HepG2 (cell line): ENCODE results near the gene PKMYT1.

Experiments
- ZNF878 ChIP-seq: sonication (generic); formaldehyde crosslinking; IDR thresholded peaks from 2 replicates; pipeline ENCODE4 v1.8.1; 2023; ENCODE audit warnings: mild to moderate bottlenecking, missing genetic modification reagents, moderate library complexity
- ZSCAN31 ChIP-seq: sonication (generic); formaldehyde crosslinking; IDR thresholded peaks from 2 replicates; pipeline ENCODE4 v1.5.0; 2020; ENCODE audit warnings: low read depth, mild to moderate bottlenecking, missing genetic modification reagents
- TF ChIP-seq, protein P1 (sequence below): sonication (generic); formaldehyde crosslinking; IDR thresholded peaks from 2 replicates; pipeline ENCODE4 v1.5.0; 2020; ENCODE audit warnings: mild to moderate bottlenecking, missing genetic modification reagents, moderate library complexity

DNA sequence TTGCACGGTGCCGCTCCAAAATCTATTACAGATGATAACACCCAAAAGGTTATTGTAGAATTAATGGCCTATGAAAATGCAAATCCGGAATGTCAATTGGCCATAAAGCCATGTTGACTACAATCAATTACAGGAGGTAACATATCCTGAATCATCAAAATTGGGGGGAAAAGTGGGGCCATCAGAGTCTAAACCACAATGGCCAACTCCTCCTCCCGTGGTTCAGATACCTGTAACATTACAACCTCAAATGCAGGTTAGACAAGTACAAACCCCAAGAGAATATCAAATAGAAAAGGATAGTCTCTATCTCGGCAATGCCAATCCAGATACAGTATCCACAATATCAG is 53.6 kb downstream of the PKMYT1 start:
- no peak for TF ChIP-seq ZSCAN31
- TF ChIP-seq, protein P1, sequence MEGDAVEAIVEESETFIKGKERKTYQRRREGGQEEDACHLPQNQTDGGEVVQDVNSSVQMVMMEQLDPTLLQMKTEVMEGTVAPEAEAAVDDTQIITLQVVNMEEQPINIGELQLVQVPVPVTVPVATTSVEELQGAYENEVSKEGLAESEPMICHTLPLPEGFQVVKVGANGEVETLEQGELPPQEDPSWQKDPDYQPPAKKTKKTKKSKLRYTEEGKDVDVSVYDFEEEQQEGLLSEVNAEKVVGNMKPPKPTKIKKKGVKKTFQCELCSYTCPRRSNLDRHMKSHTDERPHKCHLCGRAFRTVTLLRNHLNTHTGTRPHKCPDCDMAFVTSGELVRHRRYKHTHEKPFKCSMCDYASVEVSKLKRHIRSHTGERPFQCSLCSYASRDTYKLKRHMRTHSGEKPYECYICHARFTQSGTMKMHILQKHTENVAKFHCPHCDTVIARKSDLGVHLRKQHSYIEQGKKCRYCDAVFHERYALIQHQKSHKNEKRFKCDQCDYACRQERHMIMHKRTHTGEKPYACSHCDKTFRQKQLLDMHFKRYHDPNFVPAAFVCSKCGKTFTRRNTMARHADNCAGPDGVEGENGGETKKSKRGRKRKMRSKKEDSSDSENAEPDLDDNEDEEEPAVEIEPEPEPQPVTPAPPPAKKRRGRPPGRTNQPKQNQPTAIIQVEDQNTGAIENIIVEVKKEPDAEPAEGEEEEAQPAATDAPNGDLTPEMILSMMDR (CRISPR knock-in tag): no peak
- TF ChIP-seq ZNF878: no peak
